GM04504 (cell line): Measurements from ENCODE around the gene LMO2.

Experiments
- DNase-seq: peaks from one replicate; pipeline ENCODE4 v3.0.0-alpha.2; 2012; ENCODE audit warnings: low read depth

LMO2 gene

DNA sequence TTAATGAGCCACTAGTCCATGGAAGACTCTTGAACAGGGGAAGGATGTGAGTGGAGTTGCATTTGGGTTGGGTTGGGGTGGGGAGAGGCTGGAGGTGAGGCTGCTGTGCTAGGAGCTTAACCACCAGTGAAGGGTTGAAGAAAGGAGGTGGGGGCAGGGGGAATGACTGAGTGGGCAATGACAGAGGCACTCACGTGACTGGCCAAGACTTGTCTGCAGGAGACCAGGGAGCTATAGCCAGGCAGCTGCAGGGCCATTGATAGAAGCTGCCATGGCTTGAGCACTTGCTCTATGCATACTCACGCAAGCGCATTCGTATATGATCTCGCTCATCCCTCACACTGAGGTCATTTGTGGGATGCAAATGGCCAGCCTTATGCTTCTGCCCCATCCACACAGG, 4.0 kb downstream of the LMO2 start:
- no peak for DNase-seq

DNA sequence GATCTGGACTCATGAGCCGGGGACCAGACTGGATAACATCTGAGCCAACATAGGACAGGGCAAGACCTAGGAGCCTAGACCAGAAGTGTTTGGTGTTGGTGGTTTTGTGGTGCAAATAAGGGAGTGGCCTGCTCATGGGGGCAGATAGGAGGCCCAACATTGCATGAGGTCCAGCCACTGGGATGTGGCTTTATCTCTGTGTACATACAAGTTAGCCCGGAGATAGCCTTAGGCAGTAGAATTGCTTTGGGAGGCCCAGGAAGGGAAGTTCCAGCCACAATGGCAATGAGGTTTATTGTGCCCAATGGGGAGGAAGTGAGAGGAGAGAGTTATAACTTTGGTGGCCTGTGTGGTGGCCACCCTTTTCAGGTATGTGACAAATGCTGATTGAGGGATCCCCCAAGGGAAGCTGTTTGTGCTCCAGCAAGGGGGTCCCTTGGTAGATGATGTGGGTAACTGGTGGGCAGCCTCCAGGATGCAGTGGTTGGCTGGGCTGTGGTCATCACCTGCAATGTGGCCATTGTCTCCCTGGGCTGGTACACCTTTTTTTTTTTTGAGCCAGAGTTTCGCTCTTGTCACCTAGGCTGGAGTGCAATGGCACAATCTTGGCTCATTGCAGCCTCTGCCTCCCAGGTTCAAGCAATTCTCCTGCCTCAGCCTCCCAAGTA, 6.4 kb downstream of the LMO2 start:
- DNase-seq = no peak

DNA sequence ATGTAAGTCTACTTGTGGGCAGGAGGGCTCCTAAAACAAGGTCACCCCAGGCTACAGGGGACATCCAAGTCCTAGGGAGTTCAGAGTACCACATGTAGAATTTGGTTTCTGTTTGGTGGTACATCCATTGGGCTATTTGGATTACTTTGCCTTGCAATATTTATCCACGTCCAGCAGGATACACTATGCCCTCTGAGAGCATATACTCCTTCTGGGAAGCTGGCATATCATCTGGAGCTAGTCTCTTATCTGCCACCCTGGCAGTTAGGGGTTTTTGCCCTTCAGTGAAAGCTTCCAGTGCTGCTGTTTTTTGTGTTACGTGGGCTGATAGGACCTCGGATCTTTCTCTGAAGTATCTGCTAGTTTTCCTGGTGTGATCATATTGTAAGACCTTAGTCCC, 7.3 kb downstream of the LMO2 start:
- no peak for DNase-seq

DNA sequence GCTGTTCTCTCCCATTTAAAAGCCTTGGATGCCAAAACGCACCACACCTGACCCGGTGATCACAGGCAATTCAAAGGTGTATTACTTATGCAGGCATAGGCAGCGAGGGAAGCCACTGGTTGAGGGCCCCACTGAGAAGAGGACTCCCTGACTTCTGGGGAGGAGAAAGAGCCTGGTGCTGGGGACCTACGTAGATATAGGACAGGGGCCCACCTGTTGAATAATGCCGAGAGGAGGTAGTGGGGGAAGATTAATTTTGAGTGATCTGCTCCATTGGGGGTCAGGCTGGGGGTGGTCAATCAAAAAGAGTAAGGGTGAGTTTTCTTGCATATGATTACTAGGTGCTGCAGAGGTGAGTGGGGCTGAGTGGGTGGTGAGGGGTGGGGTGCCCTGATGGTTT, 7.8 kb downstream of the LMO2 start:
- no peak for DNase-seq

DNA sequence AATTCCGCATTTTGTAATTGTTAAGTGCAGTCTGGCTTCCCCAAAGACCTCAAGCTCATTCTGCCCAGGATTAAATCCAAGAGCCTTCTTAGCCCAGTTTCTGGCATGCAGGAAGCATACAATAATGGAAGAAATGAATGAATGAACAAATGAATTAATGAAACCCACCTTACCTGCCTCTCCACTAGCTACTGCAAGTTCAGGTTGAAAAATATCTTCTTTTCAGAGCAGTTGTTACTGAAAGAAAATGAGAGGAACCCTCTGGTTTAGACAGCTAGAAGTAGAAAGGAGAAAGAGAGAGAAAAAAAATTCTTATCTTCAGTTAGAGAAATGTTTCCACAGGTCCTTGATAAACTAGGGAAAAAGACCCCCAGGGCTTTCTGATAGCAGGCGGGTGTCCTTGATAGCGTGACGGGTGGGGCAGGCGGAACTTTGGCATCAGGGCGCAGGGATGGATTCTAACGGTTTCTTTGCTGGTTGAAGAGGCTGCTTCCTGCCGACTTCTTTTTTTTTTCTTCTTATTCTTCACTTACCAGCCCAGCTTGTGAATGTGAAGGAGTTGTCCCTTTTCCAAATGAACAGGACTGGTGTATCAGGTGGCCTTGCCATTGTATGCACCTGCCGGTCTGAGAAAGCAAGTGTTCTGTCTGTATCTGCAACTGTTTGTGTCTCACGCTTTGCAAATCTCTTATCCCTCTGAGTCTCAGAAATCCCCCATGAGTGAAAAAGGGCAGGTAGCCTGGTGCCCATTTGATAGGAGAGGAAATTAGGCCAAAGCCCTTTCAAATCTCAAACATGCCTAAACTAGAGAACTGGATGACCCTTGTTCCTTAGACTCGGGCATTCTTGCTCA, 10.0 kb downstream of the LMO2 start:
- DNase-seq = no peak

DNA sequence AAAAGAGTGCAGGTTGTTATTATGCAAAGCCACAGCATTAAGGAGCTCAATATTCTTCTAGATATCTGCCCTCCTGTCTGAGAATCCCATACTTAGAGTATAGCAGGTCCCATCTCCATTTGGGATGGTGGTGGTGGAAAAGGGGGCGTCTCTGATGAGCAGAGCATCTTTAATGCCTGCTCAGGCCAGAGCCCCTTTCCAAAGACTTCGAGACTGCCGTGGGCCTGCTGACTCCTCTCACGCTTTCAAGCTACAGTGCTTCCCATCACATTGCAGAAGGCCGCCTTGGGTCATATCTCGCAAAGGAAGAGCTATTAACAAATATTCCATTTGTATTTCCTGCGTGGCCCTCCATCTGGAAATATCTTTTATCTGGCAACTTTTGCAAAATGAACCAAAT, 10.9 kb downstream of the LMO2 start:
- DNase-seq = no peak

DNA sequence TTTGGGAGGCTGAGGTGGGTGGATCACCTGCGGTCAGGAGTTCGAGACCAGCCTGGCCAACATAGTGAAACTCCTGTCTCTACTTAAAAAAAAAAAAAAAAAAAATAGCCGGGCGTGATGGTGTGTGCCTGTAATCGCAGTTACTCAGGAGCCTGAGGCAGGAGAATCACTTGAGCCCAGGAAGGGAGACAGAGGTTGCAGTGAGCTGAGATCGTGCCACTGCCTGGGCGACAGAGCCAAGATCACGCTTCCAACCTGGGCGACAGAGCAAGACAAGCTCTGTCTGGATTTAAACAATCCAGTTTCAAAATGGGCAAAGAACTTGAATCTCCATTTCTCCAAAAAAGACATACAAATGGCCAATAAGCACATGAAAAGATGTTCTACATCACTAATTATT, 12.5 kb downstream of the LMO2 start:
- no peak for DNase-seq

DNA sequence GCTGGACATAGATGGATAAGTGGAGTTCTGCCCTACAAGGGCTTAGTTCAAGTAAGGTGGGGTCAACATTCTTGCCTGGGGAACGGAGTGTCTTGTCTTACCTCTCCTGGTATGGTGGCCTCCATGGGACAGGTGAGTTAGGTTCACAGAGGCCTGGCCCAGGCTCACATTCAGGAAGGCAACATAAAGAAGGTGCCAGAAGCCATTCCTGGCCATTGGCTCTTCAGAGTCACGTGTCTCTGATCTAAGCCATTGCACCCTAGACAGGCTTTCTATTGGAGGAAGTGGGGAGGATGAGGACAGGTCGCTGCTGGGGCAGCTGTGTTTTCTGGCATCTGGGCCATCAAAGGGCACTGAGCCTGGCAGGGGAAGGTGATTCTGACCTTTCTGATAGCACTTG, 14.8 kb downstream of the LMO2 start:
- no peak for DNase-seq

DNA sequence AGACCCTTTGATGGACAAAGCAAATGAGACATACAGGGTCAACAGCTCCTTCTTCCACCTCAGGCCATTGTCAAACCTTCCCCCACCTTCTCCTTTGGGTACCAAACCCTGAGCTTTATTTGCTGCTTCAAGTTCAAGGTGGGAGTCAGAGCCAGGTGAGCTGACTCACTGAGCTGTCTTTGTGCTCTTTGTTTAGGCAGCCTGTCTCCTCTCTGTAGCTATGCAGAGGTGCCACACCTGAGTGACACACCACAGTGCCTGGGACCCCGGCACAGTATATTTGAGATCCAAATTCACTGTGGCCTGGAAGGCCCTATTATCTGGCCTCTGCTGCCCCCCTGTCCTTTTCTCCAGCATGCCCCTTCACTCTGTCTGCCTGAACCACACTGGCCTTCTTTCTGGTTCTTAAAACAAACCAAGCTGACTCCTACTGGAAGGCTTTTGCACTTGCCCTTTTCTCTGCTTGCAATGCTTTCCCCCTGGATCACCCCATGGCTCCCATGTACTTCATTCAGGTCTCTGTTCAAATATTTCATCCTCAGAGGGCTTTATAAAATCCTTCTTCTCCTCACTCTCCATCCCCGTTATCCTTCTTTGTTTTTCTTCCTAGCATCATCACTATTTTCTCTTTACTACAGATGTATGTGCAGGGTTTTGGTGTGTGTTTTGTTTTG, 16.1 kb downstream of the LMO2 start:
- DNase-seq = no peak

DNA sequence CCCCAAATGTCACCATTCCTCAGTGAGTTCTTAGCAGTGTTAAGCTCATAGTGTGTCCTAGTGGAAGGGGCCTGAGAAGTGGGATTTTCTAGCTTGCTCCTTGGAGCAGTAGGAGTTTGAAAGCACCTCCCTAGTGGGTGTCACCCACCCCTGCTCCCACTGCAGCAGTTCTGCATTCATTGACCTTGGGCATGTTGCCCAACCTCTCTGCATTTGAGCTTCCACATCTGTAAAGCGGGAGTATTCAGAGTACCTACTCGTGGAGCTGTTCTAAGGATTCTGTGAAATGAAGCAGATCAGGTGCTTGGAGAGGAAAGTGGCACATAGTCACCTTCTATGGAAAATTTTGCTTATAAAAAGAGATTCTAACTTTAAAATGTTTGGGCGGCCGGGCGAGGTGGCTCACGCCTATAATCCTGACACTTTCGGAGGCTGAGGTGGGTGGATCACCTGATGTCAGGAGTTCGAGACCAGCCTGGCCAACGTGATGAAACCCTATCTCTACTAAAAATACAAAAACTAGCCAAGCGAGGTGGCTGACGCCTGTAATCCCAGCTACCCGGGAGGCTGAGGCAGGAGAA, 16.9 kb downstream of the LMO2 start:
- DNase-seq = no peak

DNA sequence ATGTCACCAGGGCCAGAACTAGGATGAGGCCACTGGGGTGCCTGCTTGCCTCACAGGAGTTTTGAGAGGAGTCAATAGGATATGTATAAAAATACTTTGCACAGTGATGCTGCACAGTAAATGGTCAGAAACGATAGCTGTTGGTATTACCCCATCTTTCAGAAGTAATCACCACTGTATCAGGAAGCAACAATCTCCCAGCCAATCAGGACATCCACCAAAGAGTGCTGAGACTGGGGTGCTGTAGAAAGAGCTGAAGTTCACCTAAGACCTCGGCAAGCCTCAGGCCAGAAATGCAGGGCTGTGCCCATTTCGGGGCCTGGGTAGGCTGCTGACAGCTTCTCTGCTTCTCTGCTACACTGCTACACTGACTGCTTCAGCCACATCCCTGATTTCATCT, 17.4 kb downstream of the LMO2 start:
- no peak for DNase-seq

DNA sequence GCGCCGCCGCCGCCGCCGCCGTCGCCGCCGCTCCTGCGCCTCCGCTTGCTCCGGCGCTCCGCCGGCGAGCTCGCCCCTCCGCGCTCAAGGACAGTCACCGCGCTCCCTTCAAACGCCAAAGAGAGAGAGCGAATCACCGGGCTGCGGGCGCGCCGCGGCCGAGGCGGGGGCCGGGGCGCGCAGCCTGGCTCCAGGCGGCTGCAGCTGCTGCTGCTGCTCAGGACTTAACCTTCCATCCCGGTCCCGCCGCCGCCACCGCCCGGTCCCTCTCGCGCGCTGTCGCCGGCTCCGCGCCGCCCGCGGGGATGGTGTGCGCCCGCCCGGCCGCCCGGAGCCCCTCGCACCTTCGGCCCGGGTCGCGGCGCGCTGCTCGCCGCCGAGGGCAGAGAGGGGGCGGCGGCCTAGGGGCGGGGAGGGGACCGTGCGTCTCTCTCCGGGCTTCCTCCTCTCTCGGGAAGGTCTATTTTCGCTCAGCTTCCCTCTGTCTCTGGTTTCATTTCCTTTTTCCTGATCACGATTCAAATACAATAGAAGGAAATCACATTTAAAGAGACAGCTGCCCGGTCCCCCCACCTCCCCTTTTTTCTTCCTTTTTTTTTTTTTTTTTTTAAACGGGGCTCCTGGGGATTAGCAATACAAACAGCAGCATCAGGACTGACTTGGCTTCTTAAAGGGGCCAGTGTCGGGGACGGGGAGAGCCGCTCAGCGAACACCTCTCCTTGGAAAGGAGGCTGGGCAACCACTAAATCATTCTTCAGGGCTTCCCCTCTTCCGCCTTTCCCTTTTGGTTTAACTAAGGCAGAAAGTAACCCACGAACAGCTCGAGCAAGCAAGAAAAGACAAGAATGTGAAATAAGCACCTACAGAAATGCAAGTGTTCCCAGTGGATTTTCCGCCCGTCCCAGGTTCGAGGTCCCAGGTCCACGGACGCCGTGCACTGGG, 22.1 kb downstream of the LMO2 start:
- DNase-seq = no peak

DNA sequence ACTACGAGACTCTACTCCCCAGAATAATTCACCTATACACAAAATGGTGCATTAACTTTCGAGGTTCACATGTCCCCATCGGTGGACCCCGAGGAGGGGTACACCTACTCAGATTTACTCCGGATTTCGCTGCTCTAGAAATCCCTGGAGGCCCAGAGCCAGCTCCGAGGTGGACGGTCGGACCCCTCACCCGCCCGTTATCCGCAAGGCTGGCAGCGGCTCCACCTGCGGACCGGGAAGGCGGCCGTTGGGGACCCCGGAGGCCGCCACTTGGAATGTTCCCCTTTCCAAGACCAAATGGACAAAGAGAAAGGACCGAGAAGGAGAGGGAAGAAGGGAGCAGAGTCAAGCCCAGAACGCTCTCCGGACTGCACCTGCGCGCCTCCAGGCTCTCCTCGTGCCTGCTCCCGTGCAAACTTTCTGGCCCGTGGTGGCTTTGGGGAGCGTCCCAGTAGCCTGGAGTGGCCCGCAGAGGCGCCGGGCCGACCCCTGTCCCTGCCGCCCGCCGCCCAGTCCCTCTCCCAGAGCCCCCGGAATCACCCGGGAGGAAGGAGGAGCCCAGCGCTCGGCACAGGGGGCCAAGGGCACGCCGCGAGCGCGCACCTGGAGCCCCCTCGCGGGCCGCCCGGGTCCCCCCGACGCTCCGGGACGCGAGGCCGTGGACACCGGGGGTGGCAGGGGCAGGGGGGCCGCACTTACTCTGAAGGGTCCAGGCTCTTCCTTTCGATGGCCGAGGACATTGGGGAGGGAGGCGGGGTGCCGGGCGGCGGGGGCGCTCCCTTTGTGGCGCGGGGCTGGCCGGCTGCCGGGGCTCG, 23.0 kb downstream of the LMO2 start:
- DNase-seq = no peak

DNA sequence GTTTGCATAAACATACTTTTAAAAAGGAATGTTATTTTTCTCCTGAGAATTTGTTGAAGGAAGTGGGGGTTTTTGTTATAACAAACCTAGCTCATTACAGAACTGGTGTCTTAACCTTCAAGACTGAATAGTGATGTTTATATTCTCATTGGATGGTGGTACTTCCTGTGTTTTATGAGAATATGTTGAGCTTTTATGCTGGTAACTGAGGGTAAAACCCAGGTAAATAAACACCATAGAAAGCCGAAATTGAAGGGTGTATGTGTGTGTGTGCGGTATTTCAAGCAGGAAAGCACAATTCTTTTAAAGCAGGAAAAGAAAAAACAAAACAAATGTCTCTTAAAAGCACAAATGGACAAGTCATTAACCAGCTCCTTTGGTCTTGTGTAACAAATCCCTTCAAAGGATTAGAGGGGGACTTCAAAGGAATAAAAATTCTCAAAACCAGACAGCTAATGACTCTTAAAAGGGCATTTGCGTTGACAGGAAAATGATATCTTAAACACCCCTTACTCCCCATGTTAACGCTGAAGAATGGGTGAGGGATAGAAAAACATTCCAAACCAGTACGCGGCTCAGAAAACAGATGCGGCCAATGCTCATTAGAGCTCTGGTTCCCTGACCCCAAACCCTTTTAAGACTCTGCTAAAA, 23.8 kb downstream of the LMO2 start:
- DNase-seq = no peak

DNA sequence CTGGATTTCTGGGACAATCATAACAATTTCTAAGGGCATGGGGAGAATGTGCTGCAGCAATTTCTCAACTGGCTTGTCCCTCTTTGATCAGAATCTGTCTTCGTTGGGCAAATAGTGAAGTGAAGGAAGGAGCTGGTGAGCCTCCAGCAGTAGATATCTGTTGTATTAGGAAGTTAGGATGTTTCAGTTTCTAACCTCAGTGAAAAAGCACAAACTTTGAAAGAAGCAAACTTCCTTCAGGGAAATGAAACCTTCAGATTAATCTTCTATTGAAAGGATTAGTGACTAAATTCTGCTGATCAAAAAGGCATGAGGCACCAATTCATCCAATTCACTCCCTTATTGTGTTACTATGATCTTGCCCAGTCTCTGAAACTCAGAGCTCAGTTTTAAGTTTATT, 24.3 kb downstream of the LMO2 start:
- no peak for DNase-seq

DNA sequence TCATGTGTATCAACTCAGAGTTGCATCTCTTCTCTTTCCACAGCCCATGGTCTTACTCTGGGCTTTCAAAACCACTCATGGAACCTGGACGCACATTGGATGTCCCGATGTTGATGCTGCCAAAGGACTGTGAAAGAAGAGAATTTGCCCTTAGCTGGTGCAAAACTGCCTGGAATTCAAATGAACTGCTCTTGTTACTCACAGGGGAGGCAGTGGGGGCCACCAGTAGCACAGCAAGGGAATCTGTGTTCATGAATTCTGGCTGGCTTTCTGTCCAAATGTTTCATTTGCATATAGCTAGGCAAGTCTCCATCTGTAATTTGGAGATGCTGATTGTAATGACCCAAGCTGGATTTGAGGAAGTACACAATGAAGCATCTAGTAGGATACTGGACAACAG, 24.9 kb downstream of the LMO2 start:
- DNase-seq = no peak

DNA sequence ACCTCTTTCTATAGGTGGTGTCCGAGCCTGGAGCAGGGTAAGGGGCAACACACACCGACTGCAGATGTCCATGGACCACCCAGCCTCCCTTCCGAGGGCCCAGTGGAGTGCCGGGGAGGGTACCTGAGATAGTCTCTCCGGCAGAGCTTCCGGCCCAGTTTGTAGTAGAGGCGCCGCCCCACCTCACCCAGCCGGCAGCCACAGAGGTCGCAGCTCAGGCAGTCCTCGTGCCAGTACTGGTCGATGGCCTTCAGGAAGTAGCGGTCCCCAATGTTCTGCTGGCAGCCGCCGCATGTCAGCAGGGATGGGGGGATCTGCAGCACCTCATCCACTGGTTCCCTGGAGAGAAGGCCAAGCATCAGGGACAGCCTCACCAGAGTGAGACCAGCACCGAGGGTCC, 27.4 kb downstream of the LMO2 start:
- no peak for DNase-seq

DNA sequence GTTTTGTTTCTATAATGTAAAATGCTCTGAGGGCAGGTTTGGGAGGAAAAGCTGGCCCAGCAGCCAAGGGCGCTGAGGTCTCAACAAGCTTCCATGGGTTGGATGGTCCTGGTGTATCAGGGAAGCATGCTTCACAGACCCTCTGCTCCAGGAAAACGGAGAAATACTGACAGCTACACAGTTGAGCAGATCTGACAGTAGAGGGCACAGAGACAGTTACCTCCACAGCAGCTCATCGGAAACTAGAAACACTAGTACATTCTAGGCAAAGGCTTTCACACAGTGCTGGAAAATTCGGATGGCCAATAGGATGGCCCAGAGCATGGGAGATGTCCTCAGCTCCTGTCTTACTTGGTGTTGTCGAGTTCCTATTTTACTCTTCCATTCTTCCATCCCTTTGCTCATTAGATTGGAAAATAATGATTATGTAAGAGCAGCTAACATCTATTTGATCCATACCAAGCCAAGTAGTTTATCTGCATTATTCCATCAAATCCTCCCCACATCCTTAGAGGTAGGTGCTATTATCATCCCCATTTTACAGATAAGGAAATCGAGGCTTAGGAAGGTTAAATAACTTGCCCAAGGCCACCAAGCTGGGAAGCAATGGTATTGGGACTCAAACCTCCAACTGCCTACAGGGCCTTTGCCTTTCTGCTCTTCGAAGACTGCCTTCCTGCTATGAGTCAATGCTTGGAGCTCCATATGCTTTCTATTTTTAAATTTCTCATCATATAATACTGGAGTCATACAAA, 28.3 kb downstream of the LMO2 start:
- no peak for DNase-seq

DNA sequence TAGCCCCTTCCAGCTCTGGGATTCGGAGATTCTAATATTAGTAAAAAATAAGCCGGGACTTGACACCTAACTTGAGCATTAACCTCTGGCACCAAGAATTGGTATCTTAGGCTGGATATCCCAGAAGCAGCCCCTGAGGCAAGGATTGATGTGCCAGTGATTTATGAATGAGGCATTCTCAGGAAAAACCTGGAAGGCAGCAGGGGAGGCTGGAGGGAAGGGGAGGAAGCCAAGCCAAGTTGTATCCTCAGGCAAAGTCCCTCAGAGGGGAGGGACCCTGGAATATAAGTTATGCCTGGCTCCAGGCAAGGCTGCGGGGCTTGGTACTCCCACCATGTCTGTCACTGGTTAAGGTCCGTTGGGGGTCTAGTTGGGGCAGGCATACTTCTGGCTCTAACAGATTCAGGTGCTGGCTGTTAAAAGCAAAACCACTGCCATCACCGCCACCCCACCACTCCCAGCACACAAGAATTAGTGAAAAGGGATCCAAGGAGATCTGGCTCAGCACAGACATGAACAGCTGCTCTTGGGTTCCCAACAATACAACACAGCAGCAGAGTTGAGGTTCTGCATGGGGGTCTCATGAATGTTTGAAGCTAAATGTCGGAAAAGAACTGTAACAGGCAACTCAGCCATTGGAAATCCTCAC, 29.8 kb downstream of the LMO2 start:
- no peak for DNase-seq
